Fibroblast of peridontal ligament (primary cell): ENCODE data around the gene IL9R.
"Not testable (repeated sequence)": the region's sequence is repeated elsewhere in the genome, so short reads cannot be mapped to it uniquely, and the experiment has no call there.

Source experiments
- DNase-seq: peaks from one replicate; pipeline ENCODE4 v3.0.0-alpha.2; 2010; ENCODE audit errors: extremely low read depth

IL9R gene

GRCh38 chrX:155997436-155997835 lies at the start of gene IL9R:
Gene IL9R, plus strand, starts transcription at chrX:155997696. Its CDS starts 64 bp downstream, at chrX:155997760.
- DNase-seq, result no peak

GRCh38 chrX:155949098-155949497 lies 48.4 kb upstream of the IL9R start:
- no peak for DNase-seq

- DNase-seq, result no peak
These were observed 46.2 kb upstream of the IL9R start for GRCh38 chrX:155951237-155951789.

- no peak for DNase-seq
These were observed 44.4 kb upstream of the IL9R start for GRCh38 chrX:155953055-155953454.

GRCh38 chrX:155954793-155955192 lies 42.7 kb upstream of the IL9R start:
- DNase-seq, result no peak

- no peak for DNase-seq
These were observed 41.4 kb upstream of the IL9R start for GRCh38 chrX:155956099-155956498.

- no peak for DNase-seq
These were observed 40.8 kb upstream of the IL9R start for GRCh38 chrX:155956649-155957048.

GRCh38 chrX:155957843-155958242 lies 39.7 kb upstream of the IL9R start:
- no peak for DNase-seq

GRCh38 chrX:155959018-155959587 lies 38.4 kb upstream of the IL9R start:
- no peak for DNase-seq

GRCh38 chrX:155962906-155963305 lies 34.6 kb upstream of the IL9R start:
- no peak for DNase-seq

GRCh38 chrX:155966876-155967275 lies 30.6 kb upstream of the IL9R start:
- DNase-seq, result no peak

- no peak for DNase-seq
These were observed 29.7 kb upstream of the IL9R start for GRCh38 chrX:155967653-155968325.

GRCh38 chrX:155968326-155968661 lies 29.2 kb upstream of the IL9R start:
- no peak for DNase-seq

- no peak for DNase-seq
These were observed 28.7 kb upstream of the IL9R start for GRCh38 chrX:155968791-155969190.

GRCh38 chrX:155971658-155972057 lies 25.8 kb upstream of the IL9R start:
- DNase-seq, result not testable (repeated sequence)

GRCh38 chrX:155972241-155972640 lies 25.3 kb upstream of the IL9R start:
- not testable (repeated sequence) for DNase-seq

GRCh38 chrX:155983326-155983725 lies 14.2 kb upstream of the IL9R start:
- DNase-seq, result no peak

GRCh38 chrX:155985208-155985607 lies 12.3 kb upstream of the IL9R start:
- DNase-seq, result no peak

GRCh38 chrX:155986995-155987394 lies 10.5 kb upstream of the IL9R start:
- not testable (repeated sequence) for DNase-seq

- DNase-seq, result no peak
These were observed 8.6 kb upstream of the IL9R start for GRCh38 chrX:155988859-155989258.

GRCh38 chrX:155993421-155993820 lies 4.1 kb upstream of the IL9R start:
- no peak for DNase-seq

GRCh38 chrX:155995321-155995875 lies 2.1 kb upstream of the IL9R start:
- DNase-seq, result no peak

- DNase-seq, result no peak
These were observed 620 bp downstream of the IL9R start for GRCh38 chrX:155998116-155998515.
